ENCODE results near the gene C7orf33.
"Not testable (repeated sequence)": the region's sequence is repeated elsewhere in the genome, so short reads cannot be mapped to it uniquely, and the experiment has no call there.

Gene C7orf33

DNA sequence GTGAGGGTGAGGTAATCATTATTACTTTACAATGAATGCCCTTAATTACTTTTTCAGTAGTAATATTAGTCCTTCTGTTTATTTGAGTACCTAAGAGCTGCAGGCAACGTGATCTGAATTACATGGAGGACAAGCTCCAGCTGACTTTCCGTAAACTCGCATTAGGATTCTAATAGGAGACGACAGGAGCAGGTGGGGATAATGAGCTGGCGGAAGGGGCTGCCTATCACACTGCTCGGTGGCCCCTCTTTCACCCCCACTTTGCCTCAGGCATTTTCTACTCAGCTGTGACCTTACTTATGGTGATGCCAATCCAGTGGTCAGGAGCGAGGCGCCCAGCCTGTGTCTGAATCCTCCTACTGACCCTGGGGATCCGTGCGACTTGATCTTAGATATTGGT, at the start of gene C7orf33:
TSS of gene C7orf33 (plus strand) at position 296 of the 400 bp plus-strand sequence. CDS start 160 bp downstream, outside the sequence.
- DNase-seq (ENCODE audit: low read depth) = no peak

DNA sequence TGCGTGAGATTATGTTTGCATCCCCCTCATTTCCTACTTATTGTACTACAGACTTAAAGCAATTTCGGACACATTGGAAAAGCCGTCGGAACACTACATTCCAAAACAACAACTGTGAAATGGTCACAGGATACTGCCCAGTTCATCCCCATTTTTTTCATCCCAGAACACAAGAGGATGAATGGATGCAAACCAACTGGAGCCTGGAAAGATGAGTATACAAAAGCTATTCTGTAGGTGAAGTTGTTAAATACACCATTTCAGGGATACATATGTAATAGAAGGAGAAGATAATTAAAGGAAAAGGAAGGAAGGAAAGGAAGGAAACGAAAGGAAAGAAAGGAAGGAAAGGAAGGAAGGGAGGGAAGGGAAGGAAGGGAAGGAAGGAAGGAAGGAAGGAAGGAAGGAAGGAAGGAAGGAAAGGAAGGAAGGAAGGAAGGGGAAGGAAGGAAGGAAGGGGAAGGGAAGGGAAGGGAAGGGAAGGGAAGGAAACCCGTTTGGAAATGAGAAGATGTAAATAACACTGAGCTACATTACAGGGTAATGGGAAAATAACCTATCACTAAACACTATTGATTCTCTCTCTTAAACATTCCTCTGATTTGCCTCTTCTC, 48.6 kb upstream of the C7orf33 start:
- no peak for DNase-seq (ENCODE audit: low read depth)

DNA sequence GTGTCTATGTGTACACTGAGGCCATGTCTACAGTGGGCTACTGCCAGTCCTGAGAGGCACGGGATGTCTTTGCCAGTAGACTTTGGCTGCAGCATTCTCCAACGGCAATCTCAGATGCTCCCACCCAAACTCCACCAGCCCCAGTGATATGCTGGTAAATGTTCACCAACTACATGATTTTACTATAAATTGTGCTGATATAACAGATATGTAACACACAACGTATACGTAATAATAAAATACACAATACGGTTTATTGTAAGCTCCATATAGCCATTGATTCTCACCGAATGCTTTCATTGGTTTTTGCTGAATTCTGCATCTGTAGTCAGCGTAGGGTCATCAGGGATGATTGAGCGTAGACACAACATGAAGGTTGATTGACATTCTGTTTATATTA, 47.3 kb upstream of the C7orf33 start:
- DNase-seq (ENCODE audit: low read depth) = no peak

GRCh38 chr7:148545172-148545571, 45.4 kb upstream of the C7orf33 start:
- no peak for DNase-seq (ENCODE audit: low read depth)

GRCh38 chr7:148545932-148546331, 44.6 kb upstream of the C7orf33 start:
- no peak for DNase-seq (ENCODE audit: low read depth)

DNA sequence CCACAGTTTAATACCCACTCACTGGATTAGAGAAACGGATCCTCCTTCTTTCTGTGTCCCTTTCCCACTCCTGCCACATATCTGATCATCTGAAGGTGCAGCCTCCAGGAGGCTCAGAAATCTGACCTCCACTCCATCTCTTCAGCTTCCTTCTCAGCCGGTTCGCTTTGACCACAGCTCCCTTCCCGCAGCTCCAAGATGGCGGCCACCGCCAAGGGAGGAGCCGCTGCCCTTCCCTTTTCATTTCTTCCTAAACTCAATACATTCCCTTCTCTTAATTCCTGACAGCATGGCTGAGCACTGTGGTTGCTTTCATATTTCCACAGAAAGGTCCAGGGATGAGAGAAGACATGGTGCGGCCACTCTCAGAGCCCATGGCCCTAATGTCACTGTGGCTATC, 43.7 kb upstream of the C7orf33 start:
- DNase-seq (ENCODE audit: low read depth) = no peak

DNA sequence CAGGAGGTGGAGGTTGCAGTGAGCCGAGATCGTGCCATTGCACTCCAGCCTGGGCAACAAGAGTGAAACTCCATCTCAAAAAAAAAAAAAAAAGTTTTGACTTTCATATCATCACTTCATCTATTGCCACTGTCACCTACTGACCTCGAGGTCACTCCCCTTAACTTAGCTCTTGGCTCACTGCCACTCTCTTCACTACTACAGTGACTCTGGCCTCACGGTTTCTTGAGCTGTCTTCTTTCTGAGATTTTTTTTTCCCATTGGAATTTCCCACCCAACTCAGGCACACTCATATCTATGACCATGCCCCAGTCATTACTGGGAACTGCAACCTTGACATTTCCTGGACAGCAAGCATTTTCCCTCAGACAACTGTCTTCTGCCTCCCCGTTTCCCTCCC, 42.6 kb upstream of the C7orf33 start:
- no peak for DNase-seq (ENCODE audit: low read depth)

DNA sequence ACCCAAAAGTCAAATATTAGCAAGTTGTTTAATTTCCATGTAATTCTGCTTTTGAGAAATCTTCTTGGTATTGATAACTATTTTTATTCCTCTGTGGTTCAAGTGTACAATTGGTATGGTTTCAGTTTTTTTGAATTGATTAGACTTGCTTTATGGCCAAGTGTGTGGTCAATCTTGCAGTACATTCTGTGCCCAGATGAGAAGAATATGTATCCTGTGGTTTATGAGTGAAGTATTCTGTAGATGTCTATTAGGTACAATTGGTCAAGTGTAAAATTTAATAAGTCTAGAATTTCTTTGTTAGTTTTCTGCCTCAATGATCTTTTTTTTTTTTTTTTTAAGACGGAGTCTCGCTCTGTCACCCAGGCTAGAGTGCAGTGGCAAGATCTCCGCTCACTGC, 36.6 kb upstream of the C7orf33 start:
- DNase-seq (ENCODE audit: low read depth) = no peak

GRCh38 chr7:148556892-148557291, 33.7 kb upstream of the C7orf33 start:
- DNase-seq (ENCODE audit: low read depth) = no peak

DNA sequence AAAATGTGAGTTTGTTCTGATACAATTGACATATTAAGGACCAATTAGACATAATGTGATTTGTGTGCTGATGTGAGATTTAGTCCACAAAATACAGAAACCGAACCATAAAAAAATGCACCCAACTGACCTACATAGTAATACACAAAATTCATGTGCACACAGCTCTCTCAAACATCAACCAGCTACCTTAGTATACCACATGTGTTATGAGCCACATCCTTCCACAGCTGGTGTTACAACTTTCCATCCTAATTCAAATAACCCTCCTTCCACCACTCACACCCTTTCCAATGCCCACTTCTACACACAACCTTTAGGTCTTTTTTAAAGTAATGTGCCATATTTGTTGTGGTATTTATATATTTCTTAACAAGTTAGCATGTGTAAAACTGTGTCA, 31.7 kb upstream of the C7orf33 start:
- DNase-seq (ENCODE audit: low read depth) = no peak

DNA sequence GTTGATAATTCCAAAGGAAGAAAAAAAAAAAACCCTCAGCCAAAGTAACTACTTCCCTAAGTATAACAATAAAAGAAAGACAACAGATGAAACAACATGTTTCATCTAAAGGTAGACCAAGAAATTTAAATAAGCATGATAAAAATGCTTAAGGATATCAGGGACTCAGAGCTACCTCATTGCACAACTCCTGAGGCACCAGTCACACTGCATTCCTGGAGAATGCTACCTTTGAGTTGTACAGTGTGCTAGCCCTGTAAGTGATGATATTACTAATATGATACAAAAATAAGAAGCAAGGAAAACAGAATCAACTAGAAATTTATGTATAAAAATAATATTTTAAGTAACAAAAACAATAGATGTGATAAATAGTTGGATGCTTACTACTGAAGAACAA, 29.5 kb upstream of the C7orf33 start:
- no peak for DNase-seq (ENCODE audit: low read depth)

GRCh38 chr7:148563583-148564274, 26.8 kb upstream of the C7orf33 start:
- no peak for DNase-seq (ENCODE audit: low read depth)

DNA sequence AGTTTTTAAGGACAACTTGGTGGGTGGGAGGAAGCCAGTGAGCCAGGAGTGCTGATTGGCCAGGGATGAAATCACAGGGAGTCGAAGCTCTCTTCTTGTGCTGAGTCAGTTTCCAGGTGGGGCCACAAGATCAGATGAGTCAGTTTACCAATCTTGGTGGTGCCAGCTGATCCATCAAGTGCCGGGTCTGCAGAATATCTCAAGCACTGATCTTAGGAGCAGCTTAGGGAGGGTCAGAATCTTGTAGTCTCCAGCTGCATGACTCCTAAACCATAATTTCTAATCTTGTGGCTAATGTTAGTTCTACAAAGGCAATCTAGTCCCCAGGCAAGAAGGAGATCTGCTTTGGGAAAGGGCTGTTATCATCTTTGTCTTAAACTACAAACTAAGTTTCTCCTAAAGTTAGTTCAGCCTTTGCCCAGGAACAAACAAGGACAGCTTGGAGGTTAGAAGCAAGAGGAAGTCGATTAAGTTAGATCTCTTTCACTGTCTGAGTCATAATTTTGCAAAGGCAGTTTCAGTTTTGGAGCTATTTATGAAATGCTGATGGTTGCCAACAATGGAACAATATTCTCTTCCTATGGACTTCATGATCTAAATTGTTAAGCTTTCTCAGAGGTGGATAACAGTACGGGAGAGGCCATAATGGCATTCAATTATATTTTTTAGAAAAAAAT, 26.2 kb upstream of the C7orf33 start:
- not testable (repeated sequence) for DNase-seq (ENCODE audit: low read depth)

DNA sequence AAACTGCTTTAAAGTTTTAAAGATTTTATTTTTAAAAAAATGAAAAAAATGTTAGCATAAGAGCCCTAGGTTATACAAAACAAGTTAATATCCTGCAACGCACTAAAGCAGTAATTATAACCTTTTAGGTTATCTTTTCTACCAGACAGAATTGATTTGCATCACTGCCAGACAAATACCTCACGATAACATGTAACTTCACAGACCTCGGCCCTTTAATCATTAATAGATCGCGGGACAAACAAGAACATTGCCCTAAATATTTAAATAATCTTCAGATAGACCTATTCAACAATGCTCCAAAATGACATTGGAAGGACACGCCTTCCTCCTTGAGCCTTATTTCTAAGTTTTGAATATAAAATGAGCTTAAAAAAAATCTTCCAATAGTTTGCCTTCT, 23.8 kb upstream of the C7orf33 start:
- DNase-seq (ENCODE audit: low read depth) = no peak

GRCh38 chr7:148567524-148567923, 23.0 kb upstream of the C7orf33 start:
- DNase-seq (ENCODE audit: low read depth) = no peak

- no peak for DNase-seq (ENCODE audit: low read depth)
Observed at GRCh38 chr7:148570510-148570909, 20.1 kb upstream of the C7orf33 start.

GRCh38 chr7:148570973-148571372, 19.6 kb upstream of the C7orf33 start:
- not testable (repeated sequence) for DNase-seq (ENCODE audit: low read depth)

- no peak for DNase-seq (ENCODE audit: low read depth)
Observed at GRCh38 chr7:148571381-148571780, 19.2 kb upstream of the C7orf33 start.

DNA sequence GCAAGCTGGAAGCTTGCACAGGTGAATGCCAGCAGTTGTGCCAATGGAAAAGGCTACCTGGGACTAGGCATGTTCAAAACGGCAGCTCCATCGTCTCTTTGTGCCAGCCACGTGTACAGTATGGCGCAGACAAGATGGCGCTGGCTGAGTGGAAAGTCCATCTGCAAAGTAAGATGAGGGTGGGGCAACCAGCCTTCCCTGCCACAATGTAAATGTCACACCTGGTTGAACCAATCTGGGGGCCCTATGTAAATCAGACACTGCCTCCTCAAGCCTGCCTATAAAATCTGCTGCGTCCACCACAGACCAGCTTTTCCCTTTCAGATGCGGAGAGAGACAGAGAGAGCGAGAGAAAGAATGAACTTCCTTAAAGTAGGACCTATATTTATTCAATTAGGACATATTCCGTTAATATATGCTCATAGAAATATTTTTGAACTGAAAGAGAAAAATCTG, 18.5 kb upstream of the C7orf33 start:
- no peak for DNase-seq (ENCODE audit: low read depth)

GRCh38 chr7:148573581-148573980, 17.0 kb upstream of the C7orf33 start:
- DNase-seq (ENCODE audit: low read depth) = not testable (repeated sequence)

DNA sequence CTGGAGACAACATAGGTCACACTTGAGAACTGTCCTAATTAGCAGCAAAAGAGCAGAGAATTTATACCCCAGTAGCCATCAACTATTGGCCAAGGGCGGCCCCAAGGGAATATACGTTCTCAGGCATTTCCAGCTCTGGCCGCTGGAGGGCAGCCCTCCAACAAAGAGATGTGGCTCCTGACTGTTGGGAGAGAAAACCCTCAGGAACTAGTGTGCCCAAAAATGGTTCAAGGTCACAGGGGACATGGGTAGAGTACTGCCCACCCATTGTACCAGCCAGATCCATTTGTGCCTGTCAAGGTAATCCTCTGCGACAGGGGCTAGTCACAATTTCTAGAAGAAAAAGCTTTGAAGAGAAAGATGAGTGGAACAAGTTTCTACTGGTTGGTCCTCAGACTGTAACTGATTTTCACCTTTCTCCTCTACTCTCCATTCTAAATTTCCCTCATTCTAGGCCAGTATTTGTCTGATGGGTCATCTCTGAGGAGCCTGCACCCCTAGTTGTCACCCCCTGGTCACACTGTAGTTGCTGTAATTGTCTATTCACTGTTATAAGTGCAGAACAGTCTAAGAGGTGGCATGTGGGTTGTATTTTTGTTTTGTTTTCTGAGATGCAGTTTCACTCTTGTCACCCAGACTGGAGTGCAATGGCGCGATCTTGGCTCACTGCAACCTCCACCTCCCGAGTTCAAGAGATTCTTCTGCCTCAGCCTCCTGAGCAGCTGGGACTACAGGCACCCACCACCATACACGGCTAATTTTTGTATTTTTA, 14.7 kb upstream of the C7orf33 start:
- DNase-seq (ENCODE audit: low read depth) = peak; percentile 47

DNA sequence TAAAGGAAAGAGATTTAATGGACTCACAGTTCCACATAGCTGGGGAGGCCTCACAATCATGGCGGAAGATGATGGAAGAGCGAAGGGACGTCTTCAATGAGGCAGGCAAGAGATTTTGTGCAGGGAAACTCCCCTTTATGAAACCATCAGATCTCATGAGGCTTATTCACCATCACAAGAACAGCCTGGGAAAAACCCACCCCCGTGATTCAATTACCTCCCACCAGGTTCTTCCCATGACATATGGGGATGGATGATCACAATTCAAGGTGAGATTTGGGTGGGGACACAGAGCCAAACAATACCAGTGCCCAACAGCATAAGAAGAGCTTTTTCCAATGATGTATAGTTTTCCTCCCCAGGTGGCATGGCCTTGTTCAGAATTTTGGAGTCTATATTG, 11.2 kb upstream of the C7orf33 start:
- DNase-seq (ENCODE audit: low read depth) = no peak

DNA sequence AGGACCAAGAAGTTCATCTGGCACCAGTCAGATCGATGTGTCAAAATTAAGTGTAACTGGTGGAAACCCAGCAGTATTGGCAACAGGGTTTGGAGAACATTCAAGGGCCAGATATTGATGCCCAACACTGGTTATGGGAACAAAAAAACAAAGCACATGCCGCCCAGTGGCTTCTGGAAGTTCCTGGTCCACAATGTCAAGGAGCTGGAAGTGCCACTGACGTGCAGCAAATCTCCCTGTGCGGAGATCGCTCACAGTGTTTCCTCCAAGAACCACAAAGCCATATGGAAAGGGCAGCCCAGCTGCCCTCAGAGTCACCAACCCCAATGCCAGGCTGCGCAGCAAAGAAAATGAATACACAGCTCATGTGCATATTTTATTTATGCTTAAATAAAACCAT, 10.1 kb upstream of the C7orf33 start:
- no peak for DNase-seq (ENCODE audit: low read depth)
